ENCODE results near the gene XPO6.

DNA sequence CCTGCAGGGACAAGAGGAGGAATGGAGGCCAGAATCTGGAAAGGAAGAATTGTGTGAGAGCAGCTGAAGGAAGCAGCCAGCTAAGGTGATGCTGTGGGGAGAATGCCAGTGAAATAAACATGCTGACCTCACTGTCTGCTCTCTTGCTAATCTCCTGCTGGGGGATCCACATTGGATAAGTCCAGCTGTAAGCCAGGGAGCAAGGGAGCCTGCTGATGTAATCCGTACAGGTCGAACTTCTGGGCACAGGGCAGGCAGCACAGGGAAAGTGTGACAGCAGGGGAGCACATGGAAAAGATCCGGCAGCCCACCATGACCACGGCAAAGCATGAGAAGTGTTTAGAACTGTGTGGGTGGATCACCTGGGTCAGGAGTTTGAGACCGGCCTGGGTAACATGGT lies 7.5 kb upstream of the XPO6 start:
- TF ChIP-seq CTCF (IDR thresholded peaks at IDR 0.05; ENCODE audit: insufficient read depth, low read length) (no peak), GABPA (IDR thresholded peaks at IDR 0.05; ENCODE audit: low read depth) (no peak), POLR2AphosphoS5 (IDR thresholded peaks at IDR 0.05; ENCODE audit: low read depth) (no peak), REST (IDR thresholded peaks at IDR 0.05; ENCODE audit: insufficient replicate concordance, low read depth) (no peak)

All from HL-60 (cell line).